ENCODE measurements around the gene OXNAD1. TPM values are rescaled to one million over a fixed set of nuclear protein-coding genes. Genes with fewer than 3 reads are reported as not detected.

Gene OXNAD1
- total RNA-seq, 1 donor: 9.5 TPM

GRCh38 chr3:16316396-16316795 lies 51.4 kb downstream of the OXNAD1 start:
- TF ChIP-seq, protein P1, sequence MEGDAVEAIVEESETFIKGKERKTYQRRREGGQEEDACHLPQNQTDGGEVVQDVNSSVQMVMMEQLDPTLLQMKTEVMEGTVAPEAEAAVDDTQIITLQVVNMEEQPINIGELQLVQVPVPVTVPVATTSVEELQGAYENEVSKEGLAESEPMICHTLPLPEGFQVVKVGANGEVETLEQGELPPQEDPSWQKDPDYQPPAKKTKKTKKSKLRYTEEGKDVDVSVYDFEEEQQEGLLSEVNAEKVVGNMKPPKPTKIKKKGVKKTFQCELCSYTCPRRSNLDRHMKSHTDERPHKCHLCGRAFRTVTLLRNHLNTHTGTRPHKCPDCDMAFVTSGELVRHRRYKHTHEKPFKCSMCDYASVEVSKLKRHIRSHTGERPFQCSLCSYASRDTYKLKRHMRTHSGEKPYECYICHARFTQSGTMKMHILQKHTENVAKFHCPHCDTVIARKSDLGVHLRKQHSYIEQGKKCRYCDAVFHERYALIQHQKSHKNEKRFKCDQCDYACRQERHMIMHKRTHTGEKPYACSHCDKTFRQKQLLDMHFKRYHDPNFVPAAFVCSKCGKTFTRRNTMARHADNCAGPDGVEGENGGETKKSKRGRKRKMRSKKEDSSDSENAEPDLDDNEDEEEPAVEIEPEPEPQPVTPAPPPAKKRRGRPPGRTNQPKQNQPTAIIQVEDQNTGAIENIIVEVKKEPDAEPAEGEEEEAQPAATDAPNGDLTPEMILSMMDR (IDR thresholded peaks at IDR 0.05; ENCODE audit: insufficient read depth, low read depth, low read length): no peak
- no peak overlapping the region for H3K4me3 ChIP-seq (ENCODE audit: low read depth, low read length)
- DNase-seq (ENCODE audit: low read depth): no peak

DNA sequence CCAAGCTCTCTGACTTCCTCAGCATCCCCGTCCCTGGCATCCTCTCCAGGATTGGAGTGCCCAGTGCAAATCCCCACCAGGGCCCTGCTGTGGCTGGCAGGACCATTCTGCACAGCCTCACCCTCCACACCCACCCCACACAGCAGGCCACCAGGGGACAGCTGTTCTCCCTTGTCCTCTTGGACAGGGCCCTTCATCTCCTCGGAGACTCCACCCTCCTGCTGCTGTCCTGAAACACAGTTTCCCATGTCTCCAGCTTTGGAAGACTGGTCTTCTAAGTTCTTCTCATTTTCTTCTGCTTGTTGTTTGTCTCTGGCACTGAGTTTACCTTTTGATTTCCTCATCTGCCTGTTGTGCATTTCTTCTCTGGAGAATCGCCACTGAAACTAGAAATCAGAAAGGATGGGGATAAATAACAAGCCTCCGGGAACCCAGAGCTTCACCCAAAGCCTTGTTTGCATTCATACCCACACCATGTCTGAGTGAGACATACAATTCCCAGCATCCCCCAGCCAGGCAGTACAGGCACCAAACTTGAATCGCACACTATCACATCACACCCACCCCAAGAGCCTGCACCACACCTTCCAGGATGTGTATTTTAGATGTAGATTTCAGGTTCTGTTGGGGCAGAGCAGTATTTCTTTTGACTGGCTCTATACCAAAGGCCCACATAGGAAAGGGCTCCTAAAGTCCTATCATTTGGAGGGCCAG lies 52.0 kb downstream of the OXNAD1 start:
- no peak for DNase-seq (ENCODE audit: low read depth)
- TF ChIP-seq, protein P1 (IDR thresholded peaks at IDR 0.05; ENCODE audit: insufficient read depth, low read depth, low read length): no peak
- no peak overlapping the region for H3K4me3 ChIP-seq (ENCODE audit: low read depth, low read length)

DNA sequence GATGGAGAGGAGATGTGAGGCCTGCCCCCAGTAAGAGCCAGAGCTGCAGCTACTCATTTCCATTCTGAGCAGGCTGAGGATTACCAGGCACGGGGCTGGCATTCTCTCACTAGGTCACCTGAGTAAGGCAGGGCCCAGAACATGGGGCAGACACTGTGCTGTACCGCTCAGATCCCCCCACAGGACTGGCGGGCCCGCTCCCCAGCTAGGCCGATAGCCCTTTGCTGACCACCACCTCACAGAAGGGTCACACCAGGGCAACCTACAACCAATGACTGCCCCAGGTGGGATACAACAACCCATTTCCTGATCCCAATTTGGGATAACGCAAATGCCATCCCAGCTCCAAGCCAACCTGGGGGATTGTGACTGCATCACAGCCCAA lies 52.5 kb downstream of the OXNAD1 start:
- DNase-seq (ENCODE audit: low read depth): no peak
- H3K4me3 ChIP-seq (ENCODE audit: low read depth, low read length): no peak overlapping the region
- TF ChIP-seq, protein P1 (IDR thresholded peaks at IDR 0.05; ENCODE audit: insufficient read depth, low read depth, low read length): no peak

DNA sequence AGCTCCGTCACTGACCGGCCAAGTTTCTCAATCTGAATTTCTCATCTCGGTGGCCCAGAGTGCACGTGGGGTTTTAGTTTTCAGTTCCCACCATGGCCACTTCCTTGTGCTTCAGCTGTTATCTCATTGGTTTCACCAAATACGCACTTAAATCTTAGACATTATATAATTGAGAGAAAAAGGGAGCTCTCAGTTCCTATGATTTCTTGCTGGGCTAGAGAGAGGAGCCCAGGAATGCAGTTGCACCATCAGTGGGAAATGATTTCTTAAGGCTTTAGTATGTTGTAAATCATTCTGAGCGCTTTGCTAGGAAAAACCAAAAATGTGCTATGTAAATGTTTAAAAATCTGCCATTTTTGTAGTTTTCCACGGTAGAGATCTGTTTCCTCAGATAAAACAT lies 53.2 kb downstream of the OXNAD1 start:
- peak; percentile 97 for DNase-seq (ENCODE audit: low read depth)

DNA sequence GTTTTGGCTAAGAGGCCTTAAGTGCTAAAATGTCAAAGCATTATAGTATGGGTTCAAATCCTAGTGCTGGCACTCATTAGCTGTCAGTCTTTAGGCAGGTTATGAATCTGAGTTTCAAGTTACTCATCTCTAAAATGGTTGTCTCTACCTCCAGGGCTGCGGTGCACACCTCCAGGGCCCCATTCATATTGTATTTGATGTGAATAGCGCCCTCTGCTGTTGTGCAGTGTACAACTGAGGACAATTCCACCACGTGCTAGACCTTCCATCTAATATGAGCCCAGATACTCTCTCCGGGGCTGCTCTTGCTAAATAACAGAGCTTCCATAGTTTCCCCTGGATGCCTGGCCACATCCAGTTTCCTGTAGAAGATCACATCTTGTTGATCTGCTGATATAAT lies 54.3 kb downstream of the OXNAD1 start:
- TF ChIP-seq, protein P1 (IDR thresholded peaks at IDR 0.05; ENCODE audit: insufficient read depth, low read depth, low read length): peak; percentile 21
- no peak overlapping the region for H3K4me3 ChIP-seq (ENCODE audit: low read depth, low read length)
- DNase-seq (ENCODE audit: low read depth): no peak

More for the DNA sequence above, 53.2 kb downstream of the OXNAD1 start:
- no peak overlapping the region for H3K4me3 ChIP-seq (ENCODE audit: low read depth, low read length)
- TF ChIP-seq, protein P1 (IDR thresholded peaks at IDR 0.05; ENCODE audit: insufficient read depth, low read depth, low read length): no peak

DNA sequence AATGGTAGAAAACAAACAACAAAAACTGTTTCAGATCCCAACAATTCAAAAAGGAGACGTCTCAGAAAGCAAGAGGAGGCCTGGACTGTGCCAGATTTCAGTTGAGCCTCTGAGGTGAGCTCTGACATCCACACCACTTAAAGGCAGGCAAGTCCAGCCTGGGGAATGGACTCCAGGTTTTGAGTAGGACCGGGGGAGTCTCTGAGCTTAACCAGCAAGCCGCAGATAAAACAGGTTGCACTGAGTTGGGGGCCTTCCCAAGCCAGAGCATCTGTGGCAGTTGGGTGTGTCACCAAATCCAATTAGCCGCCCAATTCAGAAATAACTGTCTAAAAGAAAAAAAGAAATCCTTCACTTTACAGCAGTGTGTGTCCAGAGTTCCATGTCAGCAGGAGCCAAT lies 54.7 kb downstream of the OXNAD1 start:
- H3K4me3 ChIP-seq (ENCODE audit: low read depth, low read length): no peak overlapping the region
- DNase-seq (ENCODE audit: low read depth): no peak
- TF ChIP-seq, protein P1 (IDR thresholded peaks at IDR 0.05; ENCODE audit: insufficient read depth, low read depth, low read length): no peak

- no peak overlapping the region for H3K4me3 ChIP-seq (ENCODE audit: low read depth, low read length)
- DNase-seq (ENCODE audit: low read depth): no peak
- TF ChIP-seq, protein P1 (IDR thresholded peaks at IDR 0.05; ENCODE audit: insufficient read depth, low read depth, low read length): no peak
These were observed 55.7 kb downstream of the OXNAD1 start for GRCh38 chr3:16320711-16321110.
